Adipocyte (in vitro differentiated cells): ENCODE results near the gene GTF2F1.

Experiments
- DNase-seq: peaks from one replicate; pipeline ENCODE4 v3.0.0-alpha.2; 2015; ENCODE audit warnings: low read depth
- H3K27me3 ChIP-seq: replicated peaks from 2 replicates; pipeline ENCODE4 v1.7.0; 2013; ENCODE audit warnings: mild to moderate bottlenecking, low read length, moderate library complexity; ENCODE audit not compliant: control insufficient read depth, insufficient read depth
- H3K36me3 ChIP-seq: 2 replicates; pipeline ENCODE4 v1.7.0; 2013; ENCODE audit warnings: low read length, mild to moderate bottlenecking, moderate library complexity; ENCODE audit not compliant: control insufficient read depth, insufficient read depth, severe bottlenecking
- H3K4me1 ChIP-seq: 2 replicates; pipeline ENCODE4 v1.7.0; 2013; ENCODE audit warnings: mild to moderate bottlenecking, low read length, moderate library complexity; ENCODE audit not compliant: control insufficient read depth, insufficient read depth
- H3K4me3 ChIP-seq: 2 replicates; pipeline ENCODE4 v1.7.0; 2013; ENCODE audit warnings: mild to moderate bottlenecking, low read length, moderate library complexity
- H3K9ac ChIP-seq: 2 replicates; pipeline ENCODE4 v1.7.0; 2013; ENCODE audit warnings: mild to moderate bottlenecking, low read length, moderate library complexity
- H3K9me3 ChIP-seq: 2 replicates; pipeline ENCODE4 v1.7.0; 2013; ENCODE audit warnings: mild to moderate bottlenecking, low read length, moderate library complexity; ENCODE audit not compliant: control insufficient read depth

GTF2F1 gene

GRCh38 chr19:6378041-6378440 is 14.9 kb downstream of the GTF2F1 start:
- Histone ChIP-seq H3K4me1 (peaks cover 19% of the 10 kb centered on the region), H3K9ac (no peak overlapping the region), H3K4me3 (no peak overlapping the region), H3K27me3 (no peaks in the 10 kb centered on the region), H3K9me3 (no peaks in the 10 kb centered on the region), H3K36me3 (peaks cover 40% of the 10 kb centered on the region)
- peak; percentile 71 for DNase-seq

DNA sequence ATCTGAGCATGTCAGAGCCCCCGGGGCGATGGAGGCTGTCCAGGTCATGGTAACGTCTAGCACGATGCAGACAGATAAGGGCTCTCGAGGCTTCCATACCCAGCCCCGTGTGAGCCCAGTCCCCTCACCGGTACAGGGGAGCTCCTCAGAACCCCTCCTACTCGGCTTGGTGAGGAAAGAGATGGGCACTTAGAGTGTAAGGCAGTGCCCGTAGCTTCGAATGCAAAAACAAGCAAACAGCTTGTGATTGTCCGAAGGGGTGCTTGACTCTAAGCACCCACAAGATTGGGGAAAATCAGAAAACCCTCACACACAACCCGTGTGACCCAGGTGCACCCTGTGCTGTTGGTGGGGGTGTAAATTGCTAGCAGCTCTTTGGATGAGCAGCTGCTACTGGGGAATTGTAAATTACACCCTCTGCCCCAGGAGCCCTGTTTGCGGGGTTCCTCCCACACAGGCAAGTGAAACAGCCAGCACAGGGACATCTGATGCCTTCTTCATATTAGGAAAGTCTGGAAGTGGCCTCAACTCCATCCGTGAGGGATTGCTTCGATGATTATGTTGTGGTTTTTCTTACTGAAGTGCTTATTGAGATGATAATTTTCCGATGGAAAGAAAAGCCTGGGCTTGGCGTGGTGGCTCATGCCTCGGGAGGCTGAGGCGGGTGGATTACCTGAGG is 16.3 kb downstream of the GTF2F1 start:
- H3K36me3 ChIP-seq: peaks cover 28% of the 10 kb centered on the region
- peak overlapping the region; percentile 49 for H3K9ac ChIP-seq
- H3K4me1 ChIP-seq: peaks cover 19% of the 10 kb centered on the region
- H3K9me3 ChIP-seq: no peaks in the 10 kb centered on the region
- peak; percentile 11 for DNase-seq
- no peak overlapping the region for H3K4me3 ChIP-seq
- no peaks in the 10 kb centered on the region for H3K27me3 ChIP-seq

DNA sequence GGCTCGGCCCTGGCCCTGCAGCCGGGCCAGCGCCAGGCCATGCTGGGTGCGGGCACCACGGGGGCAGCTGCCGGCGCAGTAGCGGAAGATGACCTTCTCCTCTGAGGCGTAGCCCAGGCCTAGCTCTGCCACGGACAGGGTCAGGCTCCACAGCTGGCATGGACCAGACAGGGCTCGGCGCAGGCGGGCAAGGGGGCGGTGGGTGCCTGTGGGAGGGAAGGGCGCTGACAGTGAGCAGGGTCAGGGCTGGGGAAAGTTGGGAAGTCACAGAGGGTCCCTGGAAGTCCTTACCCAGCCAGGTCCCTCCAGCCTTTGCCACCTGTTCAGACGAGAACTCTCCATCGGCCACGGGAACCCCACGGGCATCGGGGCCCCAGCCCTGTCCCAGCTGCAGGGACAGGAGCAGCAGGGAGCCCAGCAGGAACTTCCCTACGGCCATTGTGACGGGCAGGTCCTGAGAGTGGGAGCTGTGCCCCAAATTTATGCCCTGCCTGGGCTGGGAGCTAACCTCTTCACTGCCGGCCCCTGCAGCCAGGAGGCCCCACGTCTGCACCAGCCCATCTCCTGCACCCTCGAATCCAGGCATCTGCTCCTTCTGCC is 17.5 kb downstream of the GTF2F1 start, which contains the start of gene PSPN:
PSPN (minus strand) TSS at position 523 of the 600 bp plus-strand sequence; CDS start at position 439, 84 bp downstream.
- H3K4me1 ChIP-seq: peaks cover 19% of the 10 kb centered on the region
- H3K36me3 ChIP-seq: peaks cover 16% of the 10 kb centered on the region
- peak within 1 kb of the TSS; percentile 49 for H3K9ac ChIP-seq
- no peak within 1 kb of the TSS for H3K4me3 ChIP-seq
- H3K9me3 ChIP-seq: no peaks in the 10 kb centered on the region
- H3K27me3 ChIP-seq: no peaks in the 10 kb centered on the region
- DNase-seq: no peak

DNA sequence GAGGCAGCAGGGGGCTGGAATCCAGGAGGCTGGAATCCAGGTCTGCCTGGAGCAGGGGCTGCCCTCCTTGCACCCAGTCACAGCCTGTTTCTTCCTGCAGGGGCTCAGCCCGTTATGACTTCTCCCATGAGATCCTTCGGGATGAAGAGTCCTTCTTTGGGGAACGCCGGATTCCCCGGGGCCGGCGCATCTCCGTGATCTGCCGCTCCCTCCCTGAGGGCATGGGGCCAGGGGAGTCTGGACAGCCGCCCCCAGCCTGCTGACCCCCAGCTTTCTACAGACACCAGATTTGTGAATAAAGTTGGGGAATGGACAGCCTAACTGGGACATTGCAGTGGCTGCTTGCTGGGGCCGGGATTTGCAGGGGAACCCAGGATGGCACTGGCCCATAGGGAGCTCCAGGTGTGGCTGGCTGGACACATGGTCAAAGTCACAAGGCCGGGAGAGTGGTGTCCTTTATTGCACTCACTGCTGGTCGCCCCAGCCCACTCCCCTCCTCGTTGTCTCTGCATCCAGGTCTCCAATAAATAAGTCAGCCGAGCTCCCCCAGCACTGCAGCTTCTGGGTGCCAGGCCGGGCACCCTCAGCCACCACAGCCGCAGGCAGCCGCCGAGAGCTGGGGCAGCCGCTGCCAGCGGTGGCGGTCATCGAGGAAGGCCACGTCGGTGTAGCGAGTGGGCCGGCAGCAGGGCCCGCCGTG is 18.1 kb downstream of the GTF2F1 start:
- no peak overlapping the region for H3K9ac ChIP-seq
- DNase-seq: no peak
- H3K36me3 ChIP-seq: peaks cover 10% of the 10 kb centered on the region
- no peak overlapping the region for H3K4me3 ChIP-seq
- no peaks in the 10 kb centered on the region for H3K9me3 ChIP-seq
- no peaks in the 10 kb centered on the region for H3K27me3 ChIP-seq
- H3K4me1 ChIP-seq: peaks cover 19% of the 10 kb centered on the region

- Histone ChIP-seq H3K9ac (peak overlapping the region; percentile 67), H3K4me3 (peak overlapping the region; percentile 73), H3K36me3 (peaks cover 4% of the 10 kb centered on the region), H3K27me3 (no peaks in the 10 kb centered on the region), H3K4me1 (peaks cover 19% of the 10 kb centered on the region), H3K9me3 (no peaks in the 10 kb centered on the region)
- DNase-seq: no peak
These were observed 18.7 kb downstream of the GTF2F1 start for GRCh38 chr19:6374161-6374709.

DNA sequence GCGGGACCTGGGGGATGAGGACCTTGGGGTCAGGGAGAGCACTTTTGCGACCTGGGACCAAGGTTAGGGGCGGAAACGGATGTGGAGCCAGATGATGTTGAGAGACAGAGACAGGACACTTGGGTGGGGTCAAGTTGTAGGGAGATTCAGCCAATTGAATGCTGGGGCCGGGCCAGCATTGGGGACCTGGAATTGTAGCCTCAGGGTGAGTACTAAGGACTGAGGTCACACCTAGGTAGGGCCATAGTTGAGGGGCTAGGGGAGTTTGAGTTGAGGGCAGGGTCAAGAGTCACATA is 19.2 kb downstream of the GTF2F1 start:
- H3K9me3 ChIP-seq: no peaks in the 10 kb centered on the region
- H3K36me3 ChIP-seq: peaks cover 4% of the 10 kb centered on the region
- H3K4me3 ChIP-seq: peak overlapping the region; percentile 73
- H3K9ac ChIP-seq: peak overlapping the region; percentile 67
- no peak for DNase-seq
- peaks cover 19% of the 10 kb centered on the region for H3K4me1 ChIP-seq
- no peaks in the 10 kb centered on the region for H3K27me3 ChIP-seq

GRCh38 chr19:6373096-6373812 is 19.7 kb downstream of the GTF2F1 start:
- peak overlapping the region; percentile 81 for H3K4me3 ChIP-seq
- no peaks in the 10 kb centered on the region for H3K27me3 ChIP-seq
- H3K9me3 ChIP-seq: no peaks in the 10 kb centered on the region
- H3K4me1 ChIP-seq: peaks cover 19% of the 10 kb centered on the region
- DNase-seq: peak; percentile 100
- H3K9ac ChIP-seq: peak overlapping the region; percentile 94
- H3K36me3 ChIP-seq: peaks cover 9% of the 10 kb centered on the region

DNA sequence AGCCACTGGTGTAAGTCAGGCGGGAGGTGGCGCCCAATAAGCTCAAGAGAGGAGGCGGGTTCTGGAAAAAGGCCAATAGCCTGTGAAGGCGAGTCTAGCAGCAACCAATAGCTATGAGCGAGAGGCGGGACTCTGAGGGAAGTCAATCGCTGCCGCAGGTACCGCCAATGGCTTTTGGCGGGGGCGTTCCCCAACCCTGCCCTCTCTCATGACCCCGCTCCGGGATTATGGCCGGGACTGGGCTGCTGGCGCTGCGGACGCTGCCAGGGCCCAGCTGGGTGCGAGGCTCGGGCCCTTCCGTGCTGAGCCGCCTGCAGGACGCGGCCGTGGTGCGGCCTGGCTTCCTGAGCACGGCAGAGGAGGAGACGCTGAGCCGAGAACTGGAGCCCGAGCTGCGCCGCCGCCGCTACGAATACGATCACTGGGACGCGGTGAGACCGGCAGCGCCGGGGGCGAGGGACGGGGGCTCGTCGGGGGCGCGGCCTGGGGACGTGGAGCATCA is 20.3 kb downstream of the GTF2F1 start, which contains the start of gene ALKBH7:
ALKBH7 (plus strand) TSS at position 201 of the 502 bp plus-strand sequence; CDS start at position 228, 27 bp downstream.
- Histone ChIP-seq H3K4me1 (peaks cover 17% of the 10 kb centered on the region), H3K36me3 (peaks cover 15% of the 10 kb centered on the region), H3K4me3 (peak within 1 kb of the TSS; percentile 81), H3K27me3 (no peaks in the 10 kb centered on the region), H3K9me3 (no peaks in the 10 kb centered on the region), H3K9ac (peak within 1 kb of the TSS; percentile 94)
- peak; percentile 100 for DNase-seq

GRCh38 chr19:6364353-6364752 is 28.6 kb downstream of the GTF2F1 start:
- no peak overlapping the region for H3K9ac ChIP-seq
- peaks cover 44% of the 10 kb centered on the region for H3K36me3 ChIP-seq
- no peaks in the 10 kb centered on the region for H3K27me3 ChIP-seq
- H3K9me3 ChIP-seq: no peaks in the 10 kb centered on the region
- H3K4me3 ChIP-seq: no peak overlapping the region
- H3K4me1 ChIP-seq: peaks cover 6% of the 10 kb centered on the region
- DNase-seq: no peak

GRCh38 chr19:6362351-6362801 is 30.6 kb downstream of the GTF2F1 start:
- peak; percentile 16 for DNase-seq
- Histone ChIP-seq H3K9ac (peak overlapping the region; percentile 90), H3K27me3 (no peaks in the 10 kb centered on the region), H3K4me3 (peak overlapping the region; percentile 86), H3K9me3 (no peaks in the 10 kb centered on the region), H3K36me3 (peaks cover 26% of the 10 kb centered on the region), H3K4me1 (peaks cover 6% of the 10 kb centered on the region)
